Peyer's patch (tissue), 4 donors: Measurements from ENCODE around the gene ATXN1.

ENCODE experiments used
- POLR2A ChIP-seq, 2 donors: fragments of 450-650 bp; IDR thresholded peaks; one replicate each; pipeline ENCODE4 v1.5.1; 2017; ENCODE audit warnings: antibody characterized with exemption in 2 of 2, mild to moderate bottlenecking in 2 of 2, moderate library complexity in 2 of 2
- TF ChIP-seq, protein P1 (sequence below), 6 experiments: fragments of 450-650 bp in 4 of 6; fragments of 200-600 bp in 2 of 6; sonication (generic) in 1 of 6; IDR thresholded peaks; one replicate each; pipeline ENCODE4 v1.5.1; 2017 to 2019; ENCODE audit warnings: antibody characterized with exemption in 6 of 6, mild to moderate bottlenecking in 3 of 6, moderate library complexity in 1 of 6

DNA sequence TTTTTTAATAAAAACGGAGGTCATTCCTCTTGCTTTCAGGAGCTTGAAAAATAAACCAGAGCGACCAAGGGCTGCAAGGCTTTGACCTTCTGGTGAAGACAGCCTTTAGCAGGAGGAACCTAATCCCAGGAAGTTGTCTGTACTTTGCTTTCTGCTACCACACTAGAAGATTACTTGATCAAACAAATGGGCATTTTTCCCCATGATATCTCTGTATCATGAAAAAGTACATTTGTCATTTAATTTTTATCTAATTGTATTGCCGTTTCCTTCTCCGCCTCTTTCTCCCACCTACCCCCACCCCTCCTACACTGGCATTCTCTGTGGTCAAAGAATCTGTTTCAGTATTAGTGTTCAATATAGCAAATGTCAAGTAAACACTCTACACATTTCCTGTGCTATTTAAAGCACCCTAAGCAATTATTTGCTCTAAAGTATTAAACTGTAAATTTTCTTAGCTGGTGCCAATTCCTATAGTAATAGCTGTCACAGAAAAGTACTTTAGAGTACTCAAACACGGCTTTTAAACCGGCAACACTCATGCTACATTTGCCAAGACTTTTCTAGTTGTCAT, 29.7 kb downstream of the ATXN1 start:
- TF ChIP-seq, protein P1, sequence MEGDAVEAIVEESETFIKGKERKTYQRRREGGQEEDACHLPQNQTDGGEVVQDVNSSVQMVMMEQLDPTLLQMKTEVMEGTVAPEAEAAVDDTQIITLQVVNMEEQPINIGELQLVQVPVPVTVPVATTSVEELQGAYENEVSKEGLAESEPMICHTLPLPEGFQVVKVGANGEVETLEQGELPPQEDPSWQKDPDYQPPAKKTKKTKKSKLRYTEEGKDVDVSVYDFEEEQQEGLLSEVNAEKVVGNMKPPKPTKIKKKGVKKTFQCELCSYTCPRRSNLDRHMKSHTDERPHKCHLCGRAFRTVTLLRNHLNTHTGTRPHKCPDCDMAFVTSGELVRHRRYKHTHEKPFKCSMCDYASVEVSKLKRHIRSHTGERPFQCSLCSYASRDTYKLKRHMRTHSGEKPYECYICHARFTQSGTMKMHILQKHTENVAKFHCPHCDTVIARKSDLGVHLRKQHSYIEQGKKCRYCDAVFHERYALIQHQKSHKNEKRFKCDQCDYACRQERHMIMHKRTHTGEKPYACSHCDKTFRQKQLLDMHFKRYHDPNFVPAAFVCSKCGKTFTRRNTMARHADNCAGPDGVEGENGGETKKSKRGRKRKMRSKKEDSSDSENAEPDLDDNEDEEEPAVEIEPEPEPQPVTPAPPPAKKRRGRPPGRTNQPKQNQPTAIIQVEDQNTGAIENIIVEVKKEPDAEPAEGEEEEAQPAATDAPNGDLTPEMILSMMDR (IDR thresholded peaks at IDR 0.05), result no peak
- no peak for TF ChIP-seq POLR2A (IDR thresholded peaks at IDR 0.05)
